GM23338 (cell line): ENCODE data around the gene FLNB. TPM values are rescaled to one million over a fixed set of nuclear protein-coding genes. Genes with fewer than 3 reads are reported as not detected.

ENCODE experiments used
- ATAC-seq: fragments of 200-7000 bp; cut with Tn5 transposase; 3 replicates; pipeline ENCODE4 v1.9.1; 2020
- DNase-seq: peaks from one replicate; pipeline ENCODE4 v3.0.0-alpha.2; 2015; ENCODE audit warnings: low spot score
- H2AFZ ChIP-seq: fragments of 200-600 bp; sonication (generic); 2 replicates; pipeline ENCODE4 v1.8.0; 2016; ENCODE audit warnings: antibody characterized with exemption, mild to moderate bottlenecking, moderate library complexity
- H3F3A ChIP-seq: fragments of 200-600 bp; sonication (generic); replicated peaks from 2 replicates; pipeline ENCODE4 v1.8.0; 2017; ENCODE audit warnings: antibody characterized with exemption, mixed run types, low read depth
- H3K27ac ChIP-seq: fragments of 200-600 bp; sonication (generic); 2 replicates; pipeline ENCODE4 v1.6.1; 2016; ENCODE audit warnings: low read depth
- H3K27me3 ChIP-seq: fragments of 200-600 bp; sonication (generic); 2 replicates; pipeline ENCODE4 v1.8.0; 2016; ENCODE audit warnings: mild to moderate bottlenecking, mixed run types, moderate library complexity; ENCODE audit not compliant: insufficient read depth
- H3K36me3 ChIP-seq: fragments of 200-600 bp; sonication (generic); 2 replicates; pipeline ENCODE4 v1.8.0; 2016; ENCODE audit warnings: mild to moderate bottlenecking; ENCODE audit not compliant: insufficient read depth
- H3K4me1 ChIP-seq: fragments of 200-600 bp; sonication (generic); 2 replicates; pipeline ENCODE4 v1.8.0; 2016; ENCODE audit warnings: mild to moderate bottlenecking, moderate library complexity; ENCODE audit not compliant: insufficient read depth
- H3K4me2 ChIP-seq: fragments of 200-600 bp; sonication (generic); 2 replicates; pipeline ENCODE4 v1.7.1; 2017; ENCODE audit warnings: mixed run types
- H3K4me3 ChIP-seq: fragments of 200-600 bp; sonication (generic); 2 replicates; pipeline ENCODE4 v1.6.1; 2016; ENCODE audit warnings: mixed run types
- H3K79me2 ChIP-seq: fragments of 200-600 bp; sonication (generic); replicated peaks from 2 replicates; pipeline ENCODE4 v1.8.0; 2017; ENCODE audit warnings: mild to moderate bottlenecking; ENCODE audit not compliant: insufficient read depth
- H3K9me2 ChIP-seq: fragments of 200-600 bp; sonication (generic); 2 replicates; pipeline ENCODE4 v1.8.0; 2017; ENCODE audit not compliant: insufficient read depth
- H4K20me1 ChIP-seq: fragments of 200-600 bp; sonication (generic); replicated peaks from 2 replicates; pipeline ENCODE4 v1.8.0; 2017; ENCODE audit warnings: mild to moderate bottlenecking; ENCODE audit not compliant: insufficient read depth
- H3K27ac Mint-ChIP-seq: 2 replicates; pipeline ENCODE4 v1.8.0; 2020; ENCODE audit warnings: inconsistent platforms, mild to moderate bottlenecking, moderate library complexity, mixed read lengths
- H3K27me3 Mint-ChIP-seq: 3 replicates; pipeline ENCODE4 v1.8.0; 2022; ENCODE audit warnings: low read depth, mild to moderate bottlenecking, moderate library complexity, mixed read lengths, inconsistent platforms; ENCODE audit not compliant: insufficient read depth, poor library complexity
- H3K36me3 Mint-ChIP-seq: 3 replicates; pipeline ENCODE4 v1.8.0; 2021; ENCODE audit warnings: low read depth, mild to moderate bottlenecking, inconsistent platforms, moderate library complexity, mixed read lengths
- H3K4me1 Mint-ChIP-seq: 3 replicates; pipeline ENCODE4 v1.8.0; 2020; ENCODE audit warnings: mild to moderate bottlenecking, inconsistent platforms, mixed read lengths
- H3K4me3 Mint-ChIP-seq: 3 replicates; pipeline ENCODE4 v1.8.0; 2021; ENCODE audit warnings: moderate library complexity, mild to moderate bottlenecking, inconsistent platforms, mixed read lengths
- H3K9me3 Mint-ChIP-seq: 3 replicates; pipeline ENCODE4 v1.8.0; 2020; ENCODE audit warnings: moderate library complexity, mild to moderate bottlenecking, inconsistent platforms, mixed read lengths
- CREB1 ChIP-seq: fragments of 250-450 bp; sonication (Bioruptor Pico); IDR thresholded peaks from 2 replicates; pipeline ENCODE4 v1.5.0; 2020; ENCODE audit warnings: low read depth, mild to moderate bottlenecking, moderate library complexity
- EZH2 ChIP-seq: fragments of 200-600 bp; sonication (generic); IDR thresholded peaks from one replicate; pipeline ENCODE4 v1.8.0; 2017; ENCODE audit warnings: antibody characterized with exemption, mild to moderate bottlenecking, low read depth; ENCODE audit not compliant: unreplicated experiment
- EZH2phosphoT487 ChIP-seq: fragments of 200-600 bp; sonication (generic); IDR thresholded peaks from one replicate; pipeline ENCODE4 v1.8.1; 2018; ENCODE audit warnings: antibody characterized with exemption; ENCODE audit not compliant: unreplicated experiment
- JUNB ChIP-seq: IDR thresholded peaks from one replicate; pipeline ENCODE4 v1.6.1; 2016; ENCODE audit warnings: antibody characterized with exemption; ENCODE audit not compliant: unreplicated experiment
- POLR2AphosphoS5 ChIP-seq: IDR thresholded peaks from 2 replicates; pipeline ENCODE4 v1.6.1; 2016; ENCODE audit warnings: antibody characterized with exemption, low read depth
- STAT1 ChIP-seq: IDR thresholded peaks from one replicate; pipeline ENCODE4 v1.6.1; 2016; ENCODE audit warnings: antibody characterized with exemption; ENCODE audit not compliant: unreplicated experiment
- ZNF114 ChIP-seq: fragments of 250-450 bp; sonication (Bioruptor Pico); IDR thresholded peaks from 2 replicates; pipeline ENCODE4 v1.5.0; 2020; ENCODE audit warnings: mild to moderate bottlenecking, moderate library complexity
- ZNF331 ChIP-seq: fragments of 250-450 bp; sonication (Bioruptor Pico); IDR thresholded peaks from 2 replicates; pipeline ENCODE4 v1.5.0; 2020; ENCODE audit warnings: low read depth, mild to moderate bottlenecking, moderate library complexity
- polyA plus RNA-seq: library from polyadenylated mRNA; unstranded; fragments of >200 nt; fragmentation: Nextera tagmentation; extraction: Ambion mirVana; gene quantifications from 2 replicates; pipeline ENCODE4 v1.2.1, GENCODE V29; 2016
- total RNA-seq: library from RNA; depleted of rRNA; stranded (reverse); fragments of >200 nt; shearing (Covaris generic); gene quantifications from 2 replicates; pipeline ENCODE4 v1.2.3, GENCODE V29; 2014
- TF ChIP-seq, protein P1 (sequence below), 2 experiments: fragments of 200-600 bp in 1 of 2; sonication (generic) in 1 of 2; conservative IDR thresholded peaks; 2 replicates each; pipeline versions ENCODE4 v1.5.1 to v1.6.1; 2016 to 2017; ENCODE audit warnings: antibody characterized with exemption in 2 of 2, low read depth in 2 of 2, mild to moderate bottlenecking in 2 of 2, moderate library complexity in 1 of 2
- TF ChIP-seq, protein P2 (sequence below): IDR thresholded peaks from 2 replicates; pipeline ENCODE4 v1.6.1; 2016; ENCODE audit warnings: antibody characterized with exemption

Gene FLNB
- total and polyA plus RNA-seq, 2 experiments from 2014 or later: 39.7 to 179 TPM

DNA sequence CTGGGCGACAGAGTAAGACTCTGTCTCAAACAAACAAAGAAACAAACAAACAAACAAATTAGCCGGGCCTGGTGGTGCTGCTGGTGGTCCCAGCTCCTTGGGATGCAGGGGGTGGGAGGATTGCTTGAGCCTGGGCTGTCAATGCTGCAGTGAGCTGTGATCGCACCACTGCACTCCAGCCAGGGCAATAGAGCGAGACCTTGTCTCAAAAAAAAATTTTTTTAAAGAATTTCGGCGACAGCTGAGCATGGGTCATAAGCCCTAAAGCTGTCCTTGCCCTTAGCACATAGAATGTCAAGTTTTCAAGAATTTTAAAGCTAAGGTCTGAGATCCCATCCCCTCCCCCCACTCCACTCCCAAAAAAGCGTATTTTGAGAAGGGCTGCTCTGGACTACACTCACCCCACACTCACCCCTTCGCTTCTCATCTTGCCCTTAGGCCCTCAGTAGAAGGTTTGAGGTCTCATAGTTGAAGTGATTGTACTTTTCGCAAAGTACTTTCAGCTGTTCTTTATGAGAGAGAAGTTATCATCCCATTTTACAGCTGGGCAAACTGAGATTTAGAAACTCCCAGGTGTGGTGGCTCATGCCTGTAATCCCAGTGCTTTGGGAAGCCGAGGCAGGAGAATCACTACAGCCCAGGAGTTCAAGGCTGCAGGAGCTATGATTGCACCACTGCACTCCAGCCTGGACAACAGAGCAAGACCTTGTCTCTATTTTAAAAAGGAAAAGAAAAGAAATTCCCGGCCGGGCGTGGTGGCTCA is 34.3 kb upstream of the FLNB start (continued):
- TF ChIP-seq, protein P1, sequence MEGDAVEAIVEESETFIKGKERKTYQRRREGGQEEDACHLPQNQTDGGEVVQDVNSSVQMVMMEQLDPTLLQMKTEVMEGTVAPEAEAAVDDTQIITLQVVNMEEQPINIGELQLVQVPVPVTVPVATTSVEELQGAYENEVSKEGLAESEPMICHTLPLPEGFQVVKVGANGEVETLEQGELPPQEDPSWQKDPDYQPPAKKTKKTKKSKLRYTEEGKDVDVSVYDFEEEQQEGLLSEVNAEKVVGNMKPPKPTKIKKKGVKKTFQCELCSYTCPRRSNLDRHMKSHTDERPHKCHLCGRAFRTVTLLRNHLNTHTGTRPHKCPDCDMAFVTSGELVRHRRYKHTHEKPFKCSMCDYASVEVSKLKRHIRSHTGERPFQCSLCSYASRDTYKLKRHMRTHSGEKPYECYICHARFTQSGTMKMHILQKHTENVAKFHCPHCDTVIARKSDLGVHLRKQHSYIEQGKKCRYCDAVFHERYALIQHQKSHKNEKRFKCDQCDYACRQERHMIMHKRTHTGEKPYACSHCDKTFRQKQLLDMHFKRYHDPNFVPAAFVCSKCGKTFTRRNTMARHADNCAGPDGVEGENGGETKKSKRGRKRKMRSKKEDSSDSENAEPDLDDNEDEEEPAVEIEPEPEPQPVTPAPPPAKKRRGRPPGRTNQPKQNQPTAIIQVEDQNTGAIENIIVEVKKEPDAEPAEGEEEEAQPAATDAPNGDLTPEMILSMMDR (conservative IDR thresholded peaks at IDR 0.05; ENCODE audit: low read depth in 2 of 2): no peak
- TF ChIP-seq CREB1 (CRISPR knock-in tag) (no peak), STAT1 (no peak), EZH2 (no peak), EZH2phosphoT487 (no peak), ZNF114 (CRISPR knock-in tag) (no peak), ZNF331 (CRISPR knock-in tag) (no peak)
- TF ChIP-seq, protein P2, sequence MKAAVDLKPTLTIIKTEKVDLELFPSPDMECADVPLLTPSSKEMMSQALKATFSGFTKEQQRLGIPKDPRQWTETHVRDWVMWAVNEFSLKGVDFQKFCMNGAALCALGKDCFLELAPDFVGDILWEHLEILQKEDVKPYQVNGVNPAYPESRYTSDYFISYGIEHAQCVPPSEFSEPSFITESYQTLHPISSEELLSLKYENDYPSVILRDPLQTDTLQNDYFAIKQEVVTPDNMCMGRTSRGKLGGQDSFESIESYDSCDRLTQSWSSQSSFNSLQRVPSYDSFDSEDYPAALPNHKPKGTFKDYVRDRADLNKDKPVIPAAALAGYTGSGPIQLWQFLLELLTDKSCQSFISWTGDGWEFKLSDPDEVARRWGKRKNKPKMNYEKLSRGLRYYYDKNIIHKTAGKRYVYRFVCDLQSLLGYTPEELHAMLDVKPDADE: no peak

DNA sequence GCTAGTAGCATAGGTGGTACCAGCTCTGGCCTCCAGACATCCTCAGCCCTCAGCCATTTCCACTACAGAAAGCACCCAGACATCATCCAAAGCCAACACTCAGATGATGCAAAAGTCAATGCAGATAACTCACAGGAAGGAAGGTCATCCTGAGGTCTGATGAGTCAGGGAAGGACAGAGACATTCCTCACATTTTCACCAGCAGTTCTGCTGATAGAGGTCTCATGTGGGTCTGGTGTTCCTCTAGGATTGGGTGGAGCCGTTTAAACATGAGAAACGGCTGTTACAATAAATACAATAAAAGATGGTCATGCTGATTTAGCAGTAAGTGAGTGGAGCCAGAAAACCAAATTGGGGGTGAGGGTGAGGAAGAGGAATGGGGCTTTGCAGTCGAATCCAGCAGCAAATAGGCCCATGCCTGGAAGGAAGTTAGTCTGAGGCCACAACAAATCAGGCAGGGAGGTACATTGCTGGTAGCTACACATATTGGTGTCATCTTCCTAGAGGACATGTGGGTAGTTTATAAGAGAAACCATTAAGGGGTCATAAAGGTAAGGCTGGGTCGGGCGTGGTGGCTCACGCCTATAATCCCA is 33.3 kb upstream of the FLNB start:
- Histone ChIP-seq H3K27me3 (no peaks in the 10 kb centered on the region), H3K9me2 (no peaks in the 10 kb centered on the region), H3K4me1 (0 out of 2 replicates have a peak, but pooled peaks cover 6% of the 10 kb centered on the region), H3F3A (no peaks in the 10 kb centered on the region; the same call in 1 of the 2 replicates), H3K27ac (0 out of 2 replicates have a peak overlapping the region, but pooled peaks have one; percentile 26), H2AFZ (peak overlapping the region; percentile 72), H3K4me2 (no peak overlapping the region), H3K4me3 (no peak overlapping the region), H3K79me2 (no peaks in the 10 kb centered on the region), H3K36me3 (no peaks in the 10 kb centered on the region; the same call in 1 of the 2 replicates), H4K20me1 (no peaks in the 10 kb centered on the region)
- DNase-seq (peak; percentile 44), ATAC-seq (no peak)
- H3K36me3 Mint-ChIP-seq: no peaks in the 10 kb centered on the region
- no peak for TF ChIP-seq EZH2
- no peak for TF ChIP-seq JUNB
- no peak for TF ChIP-seq POLR2AphosphoS5
- H3K27me3 Mint-ChIP-seq: peaks cover 6% of the 10 kb centered on the region
- no peak overlapping the region for H3K4me3 Mint-ChIP-seq
- H3K27ac Mint-ChIP-seq: peak overlapping the region; percentile 1; the same call in 1 of the 2 replicates
- no peaks in the 10 kb centered on the region for H3K9me3 Mint-ChIP-seq
- H3K4me1 Mint-ChIP-seq: peaks cover 16% of the 10 kb centered on the region
